Panc1 (cell line): ENCODE measurements around the gene DOCK1. TPM values are rescaled to one million over a fixed set of nuclear protein-coding genes. Genes with fewer than 3 reads are reported as not detected.

Experiments
- ATAC-seq: fragments of 200-7000 bp; cut with Tn5 transposase; 2 replicates; pipeline ENCODE4 v1.9.1; 2020; ENCODE audit warnings: mild to moderate bottlenecking, moderate library complexity
- BruUV-seq: library from RNA; stranded (reverse); fragments of 400-500 nt; replicated peaks from 2 replicates; lab custom pipeline; 2021; lab: Mats Ljungman, UMichigan
- CTCF ChIA-PET: fragments of 300-600 bp; sonication (Branson Sonifier 250); formaldehyde crosslinking; loops from one replicate; lab custom pipeline; 2022; ENCODE audit warnings: antibody characterized with exemption; lab: Charles Lee
- POLR2A ChIA-PET: fragments of 300-600 bp; sonication (Branson Sonifier 250); formaldehyde crosslinking; loops from one replicate; lab custom pipeline; 2022; ENCODE audit warnings: antibody characterized with exemption; lab: Charles Lee
- DNase-seq: peaks from one replicate; pipeline ENCODE4 v3.0.0-alpha.2; 2010; ENCODE audit warnings: low read depth, low spot score
- H3K27ac ChIP-seq: 2 replicates; pipeline ENCODE4 v1.5.1; 2011; ENCODE audit warnings: mild to moderate bottlenecking, low read length, inconsistent platforms
- H3K27me3 ChIP-seq: fragments of 200-500 bp; sonication (Bioruptor generic); 2 replicates; pipeline ENCODE4 v1.6.0; 2014; ENCODE audit warnings: low read length, inconsistent platforms; ENCODE audit not compliant: control insufficient read depth, insufficient read depth
- H3K36me3 ChIP-seq: fragments of 200-500 bp; sonication (Bioruptor generic); 2 replicates; pipeline ENCODE4 v1.5.1; 2014; ENCODE audit warnings: inconsistent platforms, mild to moderate bottlenecking, low read length, moderate library complexity; ENCODE audit not compliant: control insufficient read depth, insufficient read depth
- H3K4me1 ChIP-seq: 2 replicates; pipeline ENCODE4 v1.5.1; 2011; ENCODE audit warnings: inconsistent platforms, mild to moderate bottlenecking, low read length, moderate library complexity; ENCODE audit not compliant: control insufficient read depth, insufficient read depth
- H3K4me3 ChIP-seq, 2 experiments: 2 replicates each; pipeline ENCODE4 v1.5.1; 2011 to 2012; ENCODE audit warnings: low read depth in 2 of 2, low read length in 2 of 2, mild to moderate bottlenecking in 2 of 2, inconsistent platforms in 1 of 2, moderate library complexity in 1 of 2
- H3K9me3 ChIP-seq: fragments of 200-500 bp; sonication (Bioruptor generic); 2 replicates; pipeline ENCODE4 v1.5.1; 2014; ENCODE audit warnings: low read depth, mild to moderate bottlenecking, inconsistent platforms, low read length, moderate library complexity; ENCODE audit not compliant: control insufficient read depth, insufficient read depth
- CTCF ChIP-seq: fragments of 450-650 bp; IDR thresholded peaks from 2 replicates; pipeline ENCODE4 v1.5.1; 2017; ENCODE audit warnings: mild to moderate bottlenecking
- POLR2AphosphoS5 ChIP-seq: IDR thresholded peaks from 2 replicates; pipeline ENCODE4 v1.6.1; 2012; ENCODE audit warnings: mild to moderate bottlenecking, low read depth, low read length, moderate library complexity
- REST ChIP-seq, 2 experiments: IDR thresholded peaks; 2 replicates each; pipeline ENCODE4 v1.6.1; 2011 to 2012; ENCODE audit warnings: low read depth in 2 of 2, control low read depth in 1 of 2, low read length in 1 of 2, mild to moderate bottlenecking in 1 of 2, moderate library complexity in 1 of 2; ENCODE audit not compliant: insufficient read depth in 1 of 2
- SIN3A ChIP-seq: IDR thresholded peaks from 2 replicates; pipeline ENCODE4 v1.6.1; 2012; ENCODE audit warnings: low read depth, mild to moderate bottlenecking, low read length, moderate library complexity, borderline replicate concordance; ENCODE audit not compliant: insufficient read depth
- TCF7L2 ChIP-seq: IDR thresholded peaks from 2 replicates; pipeline ENCODE4 v1.6.1; 2011; ENCODE audit warnings: mild to moderate bottlenecking, low read depth, low read length, inconsistent platforms
- in situ Hi-C: cut with HindIII; loops from 2 replicates; pipeline ENCODE4 v1.10.0; 2016; ENCODE audit warnings: low sequenced_read_pairs, low pct_unique_long_range_greater_than_20kb
- intact Hi-C: fragments of 100-400 bp; cut with micrococcal nuclease; formaldehyde crosslinking; loops from one replicate; pipeline ENCODE4 v1.10.0; 2022; ENCODE audit not compliant: unreplicated experiment
- total RNA-seq: library from RNA; stranded (reverse); gene quantifications from one replicate; pipeline ENCODE4 v1.2.1, GENCODE V29; 2021; ENCODE audit not compliant: unreplicated experiment

DOCK1 gene
- total RNA-seq, 1 experiment from 2014 or later = 67.6 TPM

GRCh38 chr10:127006453-127006852 is 101.2 kb downstream of the DOCK1 start:
- no TSS peak for BruUV-seq
- no peak overlapping the region for H3K27ac ChIP-seq
- H3K4me3 ChIP-seq = no peak overlapping the region
- ChIA-PET CTCF (no interaction called here), POLR2A (no interaction called here)
- TF ChIP-seq SIN3A = no peak
- TF ChIP-seq TCF7L2 = no peak
- no peaks in the 10 kb centered on the region for H3K9me3 ChIP-seq
- ATAC-seq = no peak
- no peak for DNase-seq
- in situ Hi-C loops (no loop called here), intact Hi-C loops (no loop called here)
- no peaks in the 10 kb centered on the region for H3K36me3 ChIP-seq
- H3K4me1 ChIP-seq = no peaks in the 10 kb centered on the region
- no peaks in the 10 kb centered on the region for H3K27me3 ChIP-seq

- Histone ChIP-seq H3K4me1 (peaks cover 21% of the 10 kb centered on the region), H3K9me3 (no peaks in the 10 kb centered on the region), H3K27me3 (no peaks in the 10 kb centered on the region), H3K4me3 (no peak overlapping the region), H3K36me3 (no peaks in the 10 kb centered on the region), H3K27ac (no peak overlapping the region)
- ATAC-seq (no peak), DNase-seq (no peak)
- TF ChIP-seq SIN3A = no peak
- no peak for TF ChIP-seq REST (IDR thresholded peaks at IDR 0.05; ENCODE audit: insufficient read depth in 1 of 2, low read depth in 2 of 2, low read length in 1 of 2)
- no peak for TF ChIP-seq POLR2AphosphoS5
- no peak for TF ChIP-seq TCF7L2
- TF ChIP-seq CTCF = no peak
- in situ Hi-C loops = no loop called here
- ChIA-PET CTCF (no interaction called here), POLR2A (no interaction called here)
- intact Hi-C loops = no loop called here
- BruUV-seq = no TSS peak
Observed at GRCh38 chr10:127009366-127009765, 104.1 kb downstream of the DOCK1 start.

GRCh38 chr10:127011174-127011573 is 105.9 kb downstream of the DOCK1 start:
- Histone ChIP-seq H3K9me3 (no peaks in the 10 kb centered on the region), H3K4me1 (peaks cover 21% of the 10 kb centered on the region), H3K36me3 (no peaks in the 10 kb centered on the region), H3K27ac (no peak overlapping the region), H3K27me3 (no peaks in the 10 kb centered on the region), H3K4me3 (no peak overlapping the region)
- in situ Hi-C loops (no loop called here), intact Hi-C loops (no loop called here)
- POLR2A ChIA-PET = no interaction called here
- CTCF ChIA-PET = no interaction called here
- DNase-seq (no peak), ATAC-seq (no peak)
- TF ChIP-seq POLR2AphosphoS5 = no peak
- TF ChIP-seq REST (IDR thresholded peaks at IDR 0.05; ENCODE audit: insufficient read depth in 1 of 2, low read depth in 2 of 2, low read length in 1 of 2) = no peak
- TF ChIP-seq TCF7L2 = no peak
- TF ChIP-seq CTCF = no peak
- no peak for TF ChIP-seq SIN3A
- TSS peak; percentile 34 for BruUV-seq
